Fibroblast of mammary gland (primary cell): Measurements from ENCODE around the gene UBE3D.

Experiments used
- DNase-seq: peaks from one replicate; pipeline ENCODE4 v3.0.0-alpha.2; 2010; ENCODE audit warnings: low read depth
- H3K4me3 ChIP-seq: 2 replicates; pipeline ENCODE4 v1.5.1; 2011; ENCODE audit warnings: low read depth, mild to moderate bottlenecking, low read length, moderate library complexity; ENCODE audit not compliant: control insufficient read depth
- TF ChIP-seq, protein P1 (sequence below): conservative IDR thresholded peaks from 2 replicates; pipeline ENCODE4 v1.5.1; 2011; ENCODE audit warnings: low read depth, low read length, inconsistent platforms; ENCODE audit not compliant: control insufficient read depth, insufficient read depth

The UBE3D gene

DNA sequence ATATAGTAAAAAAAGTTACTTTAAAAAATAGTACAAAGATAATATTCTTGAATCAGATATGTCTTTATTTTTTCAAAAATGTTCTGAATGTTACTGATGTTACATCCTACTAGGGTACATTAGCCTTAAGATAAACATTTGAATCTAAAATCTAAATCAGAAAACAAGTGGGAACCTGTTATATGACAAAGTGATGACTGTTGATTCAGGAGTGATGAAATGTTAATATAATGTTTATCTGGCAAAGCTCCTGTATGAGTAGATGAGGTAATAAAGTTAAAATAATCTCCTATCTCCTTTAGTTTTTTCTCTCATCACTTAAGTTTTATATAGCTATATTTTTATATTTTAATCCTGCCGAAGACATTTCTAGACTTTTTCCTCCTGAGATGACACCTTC, 6.1 kb upstream of the UBE3D start:
- peak; percentile 25 for DNase-seq

DNA sequence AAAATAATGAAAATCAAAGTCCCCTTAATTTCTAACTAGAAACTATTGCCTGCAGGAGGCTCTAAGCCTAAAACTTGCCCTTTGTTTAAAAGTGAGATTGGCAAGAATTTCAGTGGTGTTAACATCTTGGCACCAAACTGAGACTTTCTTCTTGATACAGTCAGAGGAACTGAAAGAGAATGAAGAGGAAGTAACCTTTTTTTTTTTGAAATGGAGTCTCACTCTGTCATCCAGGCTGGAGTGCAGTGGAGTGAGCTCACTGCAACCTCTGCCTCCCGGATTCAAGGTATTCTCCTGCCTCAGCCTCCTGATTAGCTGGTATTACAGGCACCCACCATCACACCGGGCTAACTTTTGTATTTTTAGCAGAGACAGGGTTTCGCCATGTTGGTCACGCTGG, 5.4 kb upstream of the UBE3D start:
- H3K4me3 ChIP-seq: no peak overlapping the region
- peak; percentile 21 for DNase-seq
- TF ChIP-seq, protein P1, sequence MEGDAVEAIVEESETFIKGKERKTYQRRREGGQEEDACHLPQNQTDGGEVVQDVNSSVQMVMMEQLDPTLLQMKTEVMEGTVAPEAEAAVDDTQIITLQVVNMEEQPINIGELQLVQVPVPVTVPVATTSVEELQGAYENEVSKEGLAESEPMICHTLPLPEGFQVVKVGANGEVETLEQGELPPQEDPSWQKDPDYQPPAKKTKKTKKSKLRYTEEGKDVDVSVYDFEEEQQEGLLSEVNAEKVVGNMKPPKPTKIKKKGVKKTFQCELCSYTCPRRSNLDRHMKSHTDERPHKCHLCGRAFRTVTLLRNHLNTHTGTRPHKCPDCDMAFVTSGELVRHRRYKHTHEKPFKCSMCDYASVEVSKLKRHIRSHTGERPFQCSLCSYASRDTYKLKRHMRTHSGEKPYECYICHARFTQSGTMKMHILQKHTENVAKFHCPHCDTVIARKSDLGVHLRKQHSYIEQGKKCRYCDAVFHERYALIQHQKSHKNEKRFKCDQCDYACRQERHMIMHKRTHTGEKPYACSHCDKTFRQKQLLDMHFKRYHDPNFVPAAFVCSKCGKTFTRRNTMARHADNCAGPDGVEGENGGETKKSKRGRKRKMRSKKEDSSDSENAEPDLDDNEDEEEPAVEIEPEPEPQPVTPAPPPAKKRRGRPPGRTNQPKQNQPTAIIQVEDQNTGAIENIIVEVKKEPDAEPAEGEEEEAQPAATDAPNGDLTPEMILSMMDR: no peak

More for the DNA sequence above, 6.1 kb upstream of the UBE3D start:
- TF ChIP-seq, protein P1: no peak
- no peak overlapping the region for H3K4me3 ChIP-seq

DNA sequence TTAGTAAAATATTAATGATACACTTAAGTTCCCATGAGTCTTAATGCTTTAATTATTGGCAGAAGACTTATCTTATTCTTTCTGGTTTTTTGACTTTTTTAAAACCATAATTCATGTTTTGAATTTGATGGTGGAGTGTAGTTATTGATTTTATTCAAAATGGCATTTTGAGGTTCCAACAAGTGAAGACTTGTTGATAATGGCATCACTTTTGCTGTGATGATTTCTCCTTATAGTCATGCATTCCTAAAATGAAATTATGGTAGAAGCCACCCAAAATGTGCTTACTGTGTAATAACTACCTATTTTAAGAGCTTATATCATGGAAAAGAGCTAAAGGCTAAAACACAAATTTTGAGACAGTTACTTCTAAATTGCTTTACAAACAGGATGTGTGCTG, 4.0 kb upstream of the UBE3D start:
- TF ChIP-seq, protein P1: no peak
- no peak for DNase-seq
- no peak overlapping the region for H3K4me3 ChIP-seq

DNA sequence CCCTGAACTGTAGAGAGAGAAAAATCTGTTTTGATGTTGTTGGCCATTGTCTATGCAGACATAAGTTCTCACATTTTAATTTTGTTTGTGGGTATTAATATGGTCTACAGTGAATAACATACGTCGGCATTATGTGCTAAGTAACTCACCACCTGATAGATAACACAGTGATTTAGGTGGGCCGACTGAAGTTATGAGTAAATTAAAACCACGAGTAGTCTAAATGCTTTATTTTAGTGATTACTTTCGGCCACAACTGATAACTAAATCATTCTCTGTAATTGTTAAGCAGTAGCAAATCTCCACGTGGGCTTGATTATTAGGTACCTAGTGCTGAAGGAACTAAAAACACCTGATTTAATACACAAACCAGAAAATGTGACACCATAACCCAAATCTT, 3.0 kb upstream of the UBE3D start:
- H3K4me3 ChIP-seq: peak overlapping the region; percentile 86
- TF ChIP-seq, protein P1: no peak
- DNase-seq: no peak

GRCh38 chr6:83067448-83068439, 2.1 kb upstream of the UBE3D start, which contains the start of gene DOP1A:
Gene DOP1A (plus strand): TSS chr6:83067671. CDS start chr6:83096978, 29,307 bp downstream.
- TF ChIP-seq, protein P1: peak; percentile 92
- DNase-seq: peak; percentile 91
- H3K4me3 ChIP-seq: peak within 1 kb of the TSS; percentile 86

GRCh38 chr6:83062225-83062624, 3.4 kb downstream of the UBE3D start:
- peak; percentile 46 for DNase-seq
- TF ChIP-seq, protein P1: no peak
- no peak overlapping the region for H3K4me3 ChIP-seq
